Stimulated activated CD8-positive, alpha-beta memory T cell treated with anti-CD3 and anti-CD28 coated beads, Interleukin-4, amount 100 ng/mL, for 1 hour (primary cell): ENCODE data around the gene DKK2.
"Not testable (repeated sequence)": the region's sequence is repeated elsewhere in the genome, so short reads cannot be mapped to it uniquely, and the experiment has no call there.

ENCODE experiments used
- DNase-seq, 2 donors: peaks; one replicate each; pipeline ENCODE4 v3.0.0-alpha.2; 2020; ENCODE audit warnings: low read depth in 2 of 2, low spot score in 1 of 2

DKK2 gene

DNA sequence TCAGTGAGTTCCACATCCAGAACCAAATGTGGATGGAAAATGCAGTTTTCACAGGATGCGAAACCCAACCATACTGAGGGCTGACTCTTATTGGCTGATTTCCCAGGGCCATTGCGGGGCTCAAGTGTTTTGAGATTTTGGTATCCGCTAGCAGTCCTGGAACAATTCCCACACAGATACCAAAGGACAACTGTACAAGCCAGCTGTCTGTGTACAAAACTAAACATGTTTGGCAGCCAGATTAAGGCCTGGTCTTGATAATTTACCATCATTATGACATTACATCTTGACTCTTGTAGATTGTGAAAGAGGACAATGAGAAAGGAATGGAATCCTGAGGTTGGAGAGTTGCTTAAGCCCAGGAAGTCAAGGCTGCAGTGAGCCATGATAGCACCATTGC is 121.9 kb downstream of the DKK2 start:
- DNase-seq: no peak

DNA sequence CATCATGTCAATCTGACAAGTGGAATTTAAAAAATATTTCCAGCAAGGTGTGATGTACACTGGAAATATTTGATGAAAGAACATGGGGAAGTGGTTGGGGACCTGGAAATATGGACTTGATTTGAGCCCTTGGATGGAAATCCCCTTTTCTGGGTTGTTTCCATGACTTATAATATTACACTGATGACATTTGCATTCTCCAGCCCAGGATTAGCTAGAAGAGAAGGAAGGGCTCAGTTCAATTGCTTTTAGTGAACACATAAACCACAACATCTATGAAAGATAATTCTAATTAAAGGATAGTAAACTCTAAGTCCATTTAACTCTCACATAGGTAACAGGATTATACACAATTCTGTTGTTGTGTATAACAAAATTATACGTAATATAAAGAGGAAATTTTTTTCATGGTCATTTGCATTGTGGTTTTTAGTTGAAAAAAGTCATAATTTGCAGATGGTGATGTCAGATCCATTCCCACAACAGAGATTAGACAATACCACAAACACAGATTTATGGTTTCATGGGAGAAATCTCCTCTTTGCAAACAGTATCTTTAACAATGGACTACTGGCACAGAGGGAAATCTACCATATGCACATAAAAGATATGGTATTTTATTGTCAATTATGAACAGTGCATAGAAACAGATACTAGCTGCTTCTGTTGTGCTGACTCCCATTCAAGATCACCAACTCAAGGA is 126.5 kb downstream of the DKK2 start:
- no peak for DNase-seq

DNA sequence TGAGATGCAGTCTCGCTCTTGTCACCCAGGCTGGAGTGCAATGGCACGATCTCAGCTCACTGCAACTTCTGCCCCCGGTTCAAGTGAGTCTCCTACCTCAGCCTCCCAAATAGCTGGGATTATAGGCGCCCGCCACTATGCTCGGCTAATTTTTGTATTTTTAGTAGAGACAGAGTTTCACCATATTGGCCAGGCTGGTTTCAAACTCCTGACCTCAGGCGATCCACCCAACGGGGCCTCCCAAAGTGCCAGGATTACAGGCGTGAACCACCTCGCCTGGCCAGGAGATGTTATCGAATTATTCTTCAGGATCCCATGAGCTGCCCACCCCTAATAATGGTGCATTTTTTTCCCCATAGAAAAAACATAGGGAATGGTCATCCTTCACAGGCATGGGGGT is 128.1 kb downstream of the DKK2 start:
- DNase-seq: not testable (repeated sequence)

DNA sequence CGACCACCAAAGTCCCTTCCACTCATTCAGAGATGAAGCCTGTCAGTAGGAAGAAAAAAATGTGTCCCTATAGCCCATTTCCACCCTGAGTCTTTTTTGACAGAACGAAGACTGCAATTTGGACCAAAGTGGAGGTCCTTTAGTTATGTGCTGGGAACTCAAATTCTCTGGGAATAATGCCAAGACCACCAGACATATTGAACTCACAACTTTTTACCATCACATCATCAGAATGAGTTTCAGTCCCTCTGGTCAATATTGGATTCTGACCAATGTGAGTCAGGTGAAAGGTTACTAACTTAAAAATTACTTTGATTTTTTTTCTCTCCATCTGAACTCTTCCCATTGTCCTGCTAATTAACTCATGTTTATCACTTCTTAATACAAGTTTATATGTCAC is 128.9 kb downstream of the DKK2 start:
- DNase-seq: no peak

DNA sequence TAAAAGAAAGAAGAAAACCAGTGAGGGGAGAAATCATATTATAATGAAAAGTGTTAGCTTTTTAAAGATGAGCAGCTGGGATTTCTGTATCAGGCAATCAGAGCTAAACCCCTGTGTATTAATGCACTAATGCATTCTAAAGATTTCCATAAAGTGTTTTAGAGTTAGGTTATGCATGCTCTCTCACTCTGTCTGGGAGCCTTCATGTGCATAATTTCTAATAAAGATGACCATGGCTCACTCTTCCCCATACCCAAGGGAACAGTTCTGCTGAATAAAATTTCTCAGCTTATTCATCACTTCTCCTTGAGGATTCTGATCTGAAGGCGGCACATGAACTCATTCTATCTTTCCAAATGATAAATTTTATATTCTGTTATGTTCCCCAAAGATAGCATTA is 129.4 kb downstream of the DKK2 start:
- DNase-seq: no peak

DNA sequence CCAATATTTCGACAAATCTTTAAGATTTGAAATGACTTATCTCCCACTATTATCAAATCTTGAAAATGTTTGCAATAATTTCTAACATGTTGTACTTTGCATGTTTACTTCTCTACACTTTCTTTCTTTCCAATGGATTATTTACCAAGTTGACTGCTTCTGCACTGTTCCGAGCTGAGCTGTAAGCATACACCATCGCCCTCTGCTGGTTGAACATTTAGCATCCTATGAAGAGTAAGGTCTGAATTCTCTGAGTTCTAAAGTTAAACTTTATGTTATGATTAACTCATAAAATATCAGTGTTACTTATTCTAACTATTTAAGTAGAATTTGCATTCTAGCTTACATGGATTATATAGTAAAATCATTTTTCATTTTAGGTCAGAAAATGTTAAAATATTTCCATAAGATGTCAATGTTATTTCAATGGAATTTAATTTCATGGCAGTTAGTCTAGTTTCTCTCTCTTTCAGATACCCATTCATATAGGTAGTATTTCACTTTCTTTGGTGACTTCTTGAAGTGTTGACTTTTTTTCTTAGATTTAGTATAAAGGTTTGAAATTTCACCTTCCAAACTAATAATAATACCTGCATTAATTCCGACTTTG is 137.4 kb downstream of the DKK2 start:
- no peak for DNase-seq

DNA sequence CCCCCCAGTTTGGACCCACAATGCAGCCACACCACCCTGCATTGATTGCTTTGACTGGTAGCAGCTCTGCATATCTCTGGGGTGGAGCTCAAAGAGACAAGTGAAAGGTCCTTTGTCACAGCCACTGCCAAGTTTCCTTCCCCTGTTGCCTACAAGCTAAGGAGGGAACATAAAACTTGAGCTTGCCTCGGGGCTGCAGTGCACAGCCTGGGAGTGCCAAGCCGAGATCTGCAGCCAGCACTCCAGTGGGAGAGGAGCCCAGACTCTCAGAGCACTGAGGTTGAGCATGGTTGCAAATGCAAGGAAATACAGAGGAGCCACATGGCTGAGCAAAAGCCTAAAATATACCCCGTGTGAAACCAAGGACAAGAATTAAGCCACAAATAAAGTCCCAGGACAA is 142.2 kb downstream of the DKK2 start:
- no peak for DNase-seq

DNA sequence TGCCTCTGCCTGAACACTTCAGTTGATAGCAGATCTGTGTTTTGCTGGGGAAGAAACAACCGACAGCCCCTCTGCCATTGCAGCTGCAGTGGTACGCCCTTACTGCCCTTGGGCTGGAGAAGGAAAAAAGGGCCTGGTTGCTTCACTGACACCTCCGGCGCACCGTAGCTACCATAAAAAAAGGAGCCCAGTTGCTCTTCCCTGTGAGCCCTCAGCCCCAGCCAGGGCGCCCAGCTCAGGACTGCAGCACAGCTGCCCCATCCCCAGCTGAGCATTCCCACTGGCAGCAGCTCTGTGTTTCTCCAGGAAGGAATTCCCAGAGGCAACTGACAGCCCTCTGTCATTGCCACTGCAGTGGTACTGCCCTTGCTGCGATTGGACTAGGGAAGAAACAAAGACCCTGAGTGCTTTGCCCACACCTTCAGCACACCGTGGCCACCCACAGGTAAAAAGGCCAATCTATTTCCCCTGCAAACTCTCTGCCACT is 142.7 kb downstream of the DKK2 start:
- DNase-seq: no peak

DNA sequence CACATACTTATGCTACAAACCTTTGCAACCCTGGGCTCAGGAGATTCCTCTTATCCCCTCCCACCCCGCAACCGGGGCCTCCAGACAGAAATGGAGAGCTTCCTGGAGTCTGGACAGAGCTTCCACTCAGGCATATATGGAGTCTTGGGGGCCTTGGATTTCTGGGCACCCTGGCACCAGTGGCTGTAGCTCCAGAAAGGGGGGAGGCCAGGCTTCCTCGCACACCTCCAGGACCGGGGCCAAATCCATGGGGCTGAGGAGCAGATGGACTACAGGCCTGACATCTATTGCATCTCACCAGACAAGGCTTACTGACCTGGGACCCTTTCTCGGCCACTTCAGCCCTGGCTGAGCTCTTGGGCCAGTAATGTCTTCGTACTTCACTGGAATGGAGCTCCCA is 143.3 kb downstream of the DKK2 start:
- DNase-seq: no peak

DNA sequence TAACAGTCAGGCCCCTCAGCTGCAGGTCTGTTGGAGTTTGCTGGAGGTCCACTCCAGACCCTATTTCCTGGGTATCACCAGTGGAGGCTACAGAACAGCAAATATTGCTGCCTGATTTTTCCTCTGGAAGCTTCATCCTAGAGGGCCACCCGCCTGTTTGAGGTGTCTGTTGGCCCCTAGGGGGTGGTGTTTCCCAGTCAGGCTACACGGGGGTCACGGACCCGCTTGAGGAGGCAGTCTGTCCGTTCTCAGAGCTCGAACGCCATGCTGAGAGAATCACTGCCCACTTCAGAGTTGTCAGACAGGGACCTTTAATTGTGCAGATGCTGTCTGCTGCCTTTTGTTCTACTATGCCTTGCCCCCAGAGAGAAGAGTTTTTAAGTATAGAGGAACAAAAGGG is 160.8 kb downstream of the DKK2 start:
- DNase-seq: no peak
